HEK293 (cell line): ENCODE results near the gene PHTF1.

Source experiments
- CTCF ChIA-PET: fragments of 350-600 bp; formaldehyde crosslinking; extraction: SDS; loops from one replicate; lab custom pipeline; 2021; ENCODE audit warnings: antibody characterized with exemption; lab: Yijun Ruan, JAX
- POLR2A ChIA-PET: fragments of 300-600 bp; formaldehyde crosslinking; extraction: SDS; loops from one replicate; lab custom pipeline; 2020; ENCODE audit warnings: antibody characterized with exemption, inconsistent platforms; lab: Yijun Ruan, JAX
- H3K27ac ChIP-seq: fragments of 200-500 bp; sonication (Bioruptor generic); 2 replicates; pipeline ENCODE4 v1.5.1; 2014; ENCODE audit warnings: low read depth, low read length, control low read depth, inconsistent platforms; ENCODE audit errors: extremely low read depth
- H3K36me3 ChIP-seq, 2 experiments: fragments of 200-500 bp in 1 of 2; sonication (Bioruptor generic) in 1 of 2; 1 replicate in 1 of 2; 2 replicates in 1 of 2; pipeline ENCODE4 v1.5.1; 2014 to 2017; ENCODE audit warnings: inconsistent platforms in 2 of 2, low read length in 2 of 2; ENCODE audit not compliant: control insufficient read depth in 2 of 2, insufficient read depth in 1 of 2
- H3K4me1 ChIP-seq: fragments of 200-500 bp; sonication (Bioruptor generic); 2 replicates; pipeline ENCODE4 v1.5.1; 2014; ENCODE audit warnings: mild to moderate bottlenecking, low read length, inconsistent platforms; ENCODE audit not compliant: control insufficient read depth, insufficient read depth
- H3K4me3 ChIP-seq: 2 replicates; pipeline ENCODE4 v1.5.1; 2011; ENCODE audit warnings: low read depth, mild to moderate bottlenecking, control low read depth, low read length, moderate library complexity
- H3K9me3 ChIP-seq: fragments of 200-500 bp; sonication (Bioruptor generic); 2 replicates; pipeline ENCODE4 v1.5.1; 2014; ENCODE audit warnings: low read depth, low read length, inconsistent platforms; ENCODE audit not compliant: control insufficient read depth, insufficient read depth
- BCL11B ChIP-seq: fragments of 450-650 bp; formaldehyde crosslinking; IDR thresholded peaks from 2 replicates; pipeline ENCODE4 v1.5.1; 2016; ENCODE audit warnings: low read depth, missing biosample characterization, missing genetic modification characterization
- HOXD13 ChIP-seq: sonication (generic); formaldehyde crosslinking; IDR thresholded peaks from 2 replicates; pipeline ENCODE4 v1.8.0; 2022; ENCODE audit warnings: missing genetic modification reagents, borderline replicate concordance
- OSR2 ChIP-seq: fragments of 450-650 bp; formaldehyde crosslinking; IDR thresholded peaks from 2 replicates; pipeline ENCODE4 v1.5.1; 2016; ENCODE audit warnings: missing biosample characterization, missing genetic modification characterization
- OVOL3 ChIP-seq: fragments of 450-650 bp; formaldehyde crosslinking; IDR thresholded peaks from 2 replicates; pipeline ENCODE4 v1.5.1; 2016; ENCODE audit warnings: missing biosample characterization, missing genetic modification characterization
- RBAK ChIP-seq: fragments of 450-650 bp; formaldehyde crosslinking; IDR thresholded peaks from 2 replicates; pipeline ENCODE4 v1.5.1; 2016; ENCODE audit warnings: missing biosample characterization, missing genetic modification characterization
- TCF7L2 ChIP-seq: IDR thresholded peaks from 2 replicates; pipeline ENCODE4 v1.6.1; 2011; ENCODE audit warnings: low read depth, mild to moderate bottlenecking, inconsistent platforms, low read length, moderate library complexity, borderline replicate concordance
- YY1 ChIP-seq: fragments of 450-650 bp; formaldehyde crosslinking; IDR thresholded peaks from 2 replicates; pipeline ENCODE4 v1.5.1; 2018; ENCODE audit warnings: missing biosample characterization, missing genetic modification characterization
- ZBTB10 ChIP-seq: fragments of 450-650 bp; formaldehyde crosslinking; IDR thresholded peaks from 2 replicates; pipeline ENCODE4 v1.5.1; 2016; ENCODE audit warnings: missing biosample characterization, missing genetic modification characterization
- ZBTB7A ChIP-seq: fragments of 450-650 bp; formaldehyde crosslinking; IDR thresholded peaks from 2 replicates; pipeline ENCODE4 v1.5.1; 2016; ENCODE audit warnings: low read depth, missing biosample characterization, missing genetic modification characterization
- ZEB2 ChIP-seq: fragments of 450-650 bp; formaldehyde crosslinking; IDR thresholded peaks from 2 replicates; pipeline ENCODE4 v1.5.1; 2016; ENCODE audit warnings: missing biosample characterization, missing genetic modification characterization
- ZNF2 ChIP-seq: fragments of 450-650 bp; formaldehyde crosslinking; IDR thresholded peaks from 2 replicates; pipeline ENCODE4 v1.5.1; 2016; ENCODE audit warnings: missing biosample characterization, missing genetic modification characterization
- ZNF202 ChIP-seq: fragments of 450-650 bp; formaldehyde crosslinking; IDR thresholded peaks from 2 replicates; pipeline ENCODE4 v1.5.1; 2016; ENCODE audit warnings: missing biosample characterization, missing genetic modification characterization, borderline replicate concordance
- ZNF211 ChIP-seq: fragments of 450-650 bp; formaldehyde crosslinking; IDR thresholded peaks from 2 replicates; pipeline ENCODE4 v1.5.1; 2016; ENCODE audit warnings: low read depth, missing biosample characterization, missing genetic modification characterization
- ZNF223 ChIP-seq: fragments of 450-650 bp; formaldehyde crosslinking; IDR thresholded peaks from 2 replicates; pipeline ENCODE4 v1.5.1; 2016; ENCODE audit warnings: missing biosample characterization, missing genetic modification characterization
- ZNF23 ChIP-seq: fragments of 450-650 bp; formaldehyde crosslinking; IDR thresholded peaks from 2 replicates; pipeline ENCODE4 v1.5.1; 2016; ENCODE audit warnings: missing biosample characterization, missing genetic modification characterization, borderline replicate concordance
- ZNF426 ChIP-seq: fragments of 450-650 bp; formaldehyde crosslinking; IDR thresholded peaks from 2 replicates; pipeline ENCODE4 v1.5.1; 2017; ENCODE audit warnings: missing biosample characterization, missing genetic modification characterization, mild to moderate bottlenecking, inconsistent platforms, moderate library complexity
- ZNF596 ChIP-seq: fragments of 450-650 bp; IDR thresholded peaks from 2 replicates; pipeline ENCODE4 v1.5.0; 2018; ENCODE audit warnings: missing biosample characterization, mild to moderate bottlenecking, missing genetic modification characterization, moderate library complexity
- ZNF610 ChIP-seq: fragments of 450-650 bp; formaldehyde crosslinking; IDR thresholded peaks from 2 replicates; pipeline ENCODE4 v1.5.1; 2016; ENCODE audit warnings: missing biosample characterization, missing genetic modification characterization, borderline replicate concordance
- ZNF692 ChIP-seq: fragments of 450-650 bp; formaldehyde crosslinking; IDR thresholded peaks from 2 replicates; pipeline ENCODE4 v1.5.1; 2016; ENCODE audit warnings: missing biosample characterization, missing genetic modification characterization
- TF ChIP-seq, protein P1 (sequence below): fragments of 450-650 bp; formaldehyde crosslinking; IDR thresholded peaks from 2 replicates; pipeline ENCODE4 v1.5.1; 2016; ENCODE audit warnings: missing biosample characterization, missing genetic modification characterization, low read depth

Gene PHTF1

GRCh38 chr1:113744114-113744513 lies 15.2 kb downstream of the PHTF1 start (continued):
- TF ChIP-seq ZBTB10 (tag by site-specific recombination) (no peak), RBAK (tag by site-specific recombination) (no peak), ZNF2 (tag by site-specific recombination) (no peak), ZNF202 (tag by site-specific recombination) (no peak)
- TF ChIP-seq, protein P1, sequence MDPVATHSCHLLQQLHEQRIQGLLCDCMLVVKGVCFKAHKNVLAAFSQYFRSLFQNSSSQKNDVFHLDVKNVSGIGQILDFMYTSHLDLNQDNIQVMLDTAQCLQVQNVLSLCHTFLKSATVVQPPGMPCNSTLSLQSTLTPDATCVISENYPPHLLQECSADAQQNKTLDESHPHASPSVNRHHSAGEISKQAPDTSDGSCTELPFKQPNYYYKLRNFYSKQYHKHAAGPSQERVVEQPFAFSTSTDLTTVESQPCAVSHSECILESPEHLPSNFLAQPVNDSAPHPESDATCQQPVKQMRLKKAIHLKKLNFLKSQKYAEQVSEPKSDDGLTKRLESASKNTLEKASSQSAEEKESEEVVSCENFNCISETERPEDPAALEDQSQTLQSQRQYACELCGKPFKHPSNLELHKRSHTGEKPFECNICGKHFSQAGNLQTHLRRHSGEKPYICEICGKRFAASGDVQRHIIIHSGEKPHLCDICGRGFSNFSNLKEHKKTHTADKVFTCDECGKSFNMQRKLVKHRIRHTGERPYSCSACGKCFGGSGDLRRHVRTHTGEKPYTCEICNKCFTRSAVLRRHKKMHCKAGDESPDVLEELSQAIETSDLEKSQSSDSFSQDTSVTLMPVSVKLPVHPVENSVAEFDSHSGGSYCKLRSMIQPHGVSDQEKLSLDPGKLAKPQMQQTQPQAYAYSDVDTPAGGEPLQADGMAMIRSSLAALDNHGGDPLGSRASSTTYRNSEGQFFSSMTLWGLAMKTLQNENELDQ (tag by site-specific recombination): no peak

DNA sequence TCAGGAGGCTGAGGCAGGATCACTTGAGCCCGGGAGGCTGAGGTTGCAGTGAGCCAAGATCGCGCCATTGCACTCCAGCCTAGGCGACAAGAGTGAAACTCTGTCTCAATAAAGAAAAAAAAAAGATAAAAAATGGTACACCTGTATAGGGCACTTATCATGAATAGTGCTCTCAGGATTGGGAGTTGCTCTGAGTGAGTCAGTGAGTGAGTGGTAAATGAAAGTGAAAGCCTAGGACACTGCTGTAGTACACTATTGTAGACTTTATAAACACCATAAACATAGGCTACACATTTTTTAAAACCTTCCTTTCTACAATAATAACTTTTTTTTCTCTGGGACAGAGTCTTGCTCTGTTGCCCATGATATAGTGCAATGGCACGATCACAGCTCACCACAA lies 16.8 kb downstream of the PHTF1 start:
- H3K36me3 ChIP-seq: peaks cover 0 to 41% of the 10 kb centered on the region in 2 experiments; a peak in 2 of 3 replicates
- ChIA-PET POLR2A (no interaction called here), CTCF (interaction anchor here (0.5 kb wide), 1 partner anchor 28 kb away, joined by 5 read pairs; no protein-coding TSS in a partner anchor)

DNA sequence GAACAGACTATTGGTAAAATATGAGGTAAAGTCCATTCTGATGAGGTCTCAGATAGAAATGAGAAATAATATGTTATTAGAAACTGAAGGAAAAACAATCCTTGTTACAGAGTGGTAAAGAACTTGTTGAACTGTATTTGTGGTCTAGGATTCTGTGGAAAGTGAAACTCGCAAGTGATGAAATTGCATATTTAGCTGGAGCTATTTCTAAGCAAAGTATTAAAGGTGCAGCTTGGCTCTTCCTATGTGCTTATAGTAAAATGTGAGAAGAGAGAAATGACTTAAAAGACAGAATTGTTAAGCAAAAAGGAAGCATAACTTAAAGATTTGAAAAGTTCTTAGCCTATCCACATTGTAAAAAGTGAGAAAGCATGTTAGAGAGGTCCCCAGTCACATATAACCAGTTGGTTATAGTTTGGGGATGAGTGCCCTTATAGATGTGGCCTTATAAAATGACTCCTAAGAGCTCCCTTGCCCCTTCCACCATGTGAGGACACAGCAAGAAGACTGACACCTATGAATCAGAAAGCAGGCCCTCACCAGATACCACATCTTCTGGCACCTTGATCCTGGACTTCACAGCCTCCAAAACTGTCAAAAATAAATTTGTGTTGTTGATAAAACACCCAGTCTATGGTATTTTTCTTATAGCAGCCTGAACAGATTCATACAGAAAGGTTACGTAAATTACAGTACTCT lies 24.8 kb downstream of the PHTF1 start:
- H3K36me3 ChIP-seq: peaks cover 10 to 44% of the 10 kb centered on the region in 2 experiments
- TF ChIP-seq YY1 (tag by site-specific recombination) (no peak), ZNF426 (no peak), ZNF23 (no peak), OVOL3 (tag by site-specific recombination) (no peak)
- POLR2A ChIA-PET: no interaction called here
- no peaks in the 10 kb centered on the region for H3K9me3 ChIP-seq
- no peaks in the 10 kb centered on the region for H3K4me1 ChIP-seq
- H3K4me3 ChIP-seq: no peak overlapping the region
- no peak overlapping the region for H3K27ac ChIP-seq
- CTCF ChIA-PET: no interaction called here

More for the DNA sequence above, 16.8 kb downstream of the PHTF1 start:
- Histone ChIP-seq H3K9me3 (no peaks in the 10 kb centered on the region), H3K4me3 (no peak overlapping the region), H3K4me1 (no peaks in the 10 kb centered on the region), H3K27ac (no peak overlapping the region)
- no peak for TF ChIP-seq ZBTB10 (tag by site-specific recombination)

- POLR2A ChIA-PET: no interaction called here
- peaks cover 11 to 46% of the 10 kb centered on the region in 2 experiments for H3K36me3 ChIP-seq
- CTCF ChIA-PET: interaction anchor here (0.6 kb wide), 1 partner anchor 16 kb away, joined by 3 read pairs; no protein-coding TSS in a partner anchor
- TF ChIP-seq ZNF211 (tag by site-specific recombination) (no peak), BCL11B (tag by site-specific recombination) (no peak), TCF7L2 (no peak), HOXD13 (CRISPR knock-in tag) (no peak), ZNF692 (tag by site-specific recombination) (no peak), OSR2 (tag by site-specific recombination) (no peak), ZEB2 (tag by site-specific recombination) (no peak), ZNF596 (no peak), ZNF610 (tag by site-specific recombination) (no peak), ZBTB7A (no peak), ZNF223 (tag by site-specific recombination) (no peak), ZNF426 (no peak)
Measured at GRCh38 chr1:113732802-113733201, 26.5 kb downstream of the PHTF1 start.

More at GRCh38 chr1:113732802-113733201, 26.5 kb downstream of the PHTF1 start:
- Histone ChIP-seq H3K4me3 (no peak overlapping the region), H3K27ac (no peak overlapping the region), H3K9me3 (no peaks in the 10 kb centered on the region), H3K4me1 (no peaks in the 10 kb centered on the region)
